Measurements from ENCODE around the gene AGTR1.
"Not testable (repeated sequence)": the region's sequence is repeated elsewhere in the genome, so short reads cannot be mapped to it uniquely, and the experiment has no call there.

The AGTR1 gene

GRCh38 chr3:148718982-148719862 is 21.5 kb downstream of the AGTR1 start:
- no peak for DNase-seq

GRCh38 chr3:148720873-148721272 is 23.2 kb downstream of the AGTR1 start:
- DNase-seq = no peak

- peak; percentile 94 for DNase-seq
Observed at GRCh38 chr3:148723631-148724030, 25.9 kb downstream of the AGTR1 start.

GRCh38 chr3:148727231-148727630 is 29.5 kb downstream of the AGTR1 start:
- DNase-seq = peak; percentile 51

- DNase-seq = no peak
Observed at GRCh38 chr3:148728753-148729152, 31.1 kb downstream of the AGTR1 start.

GRCh38 chr3:148729476-148730055 is 31.9 kb downstream of the AGTR1 start:
- peak; percentile 28 for DNase-seq

GRCh38 chr3:148730676-148731075 is 33.0 kb downstream of the AGTR1 start:
- no peak for DNase-seq

GRCh38 chr3:148735597-148735996 is 37.9 kb downstream of the AGTR1 start:
- no peak for DNase-seq

GRCh38 chr3:148736086-148736485 is 38.4 kb downstream of the AGTR1 start:
- DNase-seq = no peak

GRCh38 chr3:148737104-148737530 is 39.4 kb downstream of the AGTR1 start:
- DNase-seq = peak; percentile 30

GRCh38 chr3:148739720-148740119 is 42.0 kb downstream of the AGTR1 start:
- no peak for DNase-seq

- no peak for DNase-seq
Observed at GRCh38 chr3:148740291-148740690, 42.6 kb downstream of the AGTR1 start.

GRCh38 chr3:148741219-148741618 is 43.5 kb downstream of the AGTR1 start:
- DNase-seq = no peak

- DNase-seq = no peak
Observed at GRCh38 chr3:148742118-148742517, 44.4 kb downstream of the AGTR1 start.

GRCh38 chr3:148746053-148746452 is 48.4 kb downstream of the AGTR1 start:
- DNase-seq = no peak

- DNase-seq = no peak
Observed at GRCh38 chr3:148748283-148748682, 50.6 kb downstream of the AGTR1 start.

GRCh38 chr3:148750296-148750695 is 52.6 kb downstream of the AGTR1 start:
- DNase-seq = peak; percentile 27

- DNase-seq = no peak
Observed at GRCh38 chr3:148751461-148751860, 53.8 kb downstream of the AGTR1 start.

- DNase-seq = not testable (repeated sequence)
Observed at GRCh38 chr3:148753385-148753784, 55.7 kb downstream of the AGTR1 start.

GRCh38 chr3:148755570-148755969 is 57.9 kb downstream of the AGTR1 start:
- no peak for DNase-seq

GRCh38 chr3:148756311-148756710 is 58.6 kb downstream of the AGTR1 start:
- no peak for DNase-seq

- DNase-seq = peak; percentile 87
Observed at GRCh38 chr3:148757238-148758215, 59.8 kb downstream of the AGTR1 start.

Measured in fibroblast of skin of abdomen (primary cell).